GM18517 (cell line): ENCODE results near the gene TXNL4A.

Experiments
- ATAC-seq: cut with Tn5 transposase; IDR thresholded peaks from one replicate; pipeline ENCODE4 v1.9.1; 2021; ENCODE audit warnings: mild to moderate bottlenecking, moderate library complexity; ENCODE audit not compliant: unreplicated experiment

Gene TXNL4A

GRCh38 chr18:79949697-79950487 is 38.5 kb downstream of the TXNL4A start:
- no peak for ATAC-seq

DNA sequence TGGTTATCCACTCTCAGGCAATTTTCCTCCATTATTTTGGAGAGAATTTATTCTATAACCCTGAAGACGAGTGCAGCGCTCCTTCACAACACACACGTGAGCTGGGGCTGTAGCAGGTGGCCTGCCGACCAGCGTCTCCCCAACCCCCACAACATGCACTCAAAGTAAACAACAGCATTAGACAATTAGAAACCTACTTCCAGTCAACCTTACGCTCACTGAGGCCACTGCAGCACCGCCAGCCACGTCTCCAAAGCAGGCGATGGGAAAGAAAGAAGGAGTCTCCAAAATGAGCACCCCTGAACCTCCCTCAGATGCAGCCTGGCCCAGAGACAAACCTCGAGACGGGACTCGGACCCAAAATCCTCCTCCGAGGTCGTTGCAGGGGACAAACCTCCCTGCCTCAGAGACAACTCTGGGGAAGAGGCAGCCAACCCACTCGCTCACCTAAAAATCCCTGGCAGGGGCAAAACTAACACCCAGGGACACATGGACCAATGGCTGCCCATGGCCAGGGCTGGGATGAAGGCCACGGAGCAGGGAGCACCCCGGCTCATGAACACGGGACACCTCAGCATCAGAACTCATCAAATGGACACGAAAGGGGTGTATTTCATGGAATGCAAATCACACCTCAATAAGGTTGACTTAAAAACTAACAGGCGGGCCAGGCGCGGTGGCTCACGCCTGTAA is 39.5 kb downstream of the TXNL4A start:
- no peak for ATAC-seq

DNA sequence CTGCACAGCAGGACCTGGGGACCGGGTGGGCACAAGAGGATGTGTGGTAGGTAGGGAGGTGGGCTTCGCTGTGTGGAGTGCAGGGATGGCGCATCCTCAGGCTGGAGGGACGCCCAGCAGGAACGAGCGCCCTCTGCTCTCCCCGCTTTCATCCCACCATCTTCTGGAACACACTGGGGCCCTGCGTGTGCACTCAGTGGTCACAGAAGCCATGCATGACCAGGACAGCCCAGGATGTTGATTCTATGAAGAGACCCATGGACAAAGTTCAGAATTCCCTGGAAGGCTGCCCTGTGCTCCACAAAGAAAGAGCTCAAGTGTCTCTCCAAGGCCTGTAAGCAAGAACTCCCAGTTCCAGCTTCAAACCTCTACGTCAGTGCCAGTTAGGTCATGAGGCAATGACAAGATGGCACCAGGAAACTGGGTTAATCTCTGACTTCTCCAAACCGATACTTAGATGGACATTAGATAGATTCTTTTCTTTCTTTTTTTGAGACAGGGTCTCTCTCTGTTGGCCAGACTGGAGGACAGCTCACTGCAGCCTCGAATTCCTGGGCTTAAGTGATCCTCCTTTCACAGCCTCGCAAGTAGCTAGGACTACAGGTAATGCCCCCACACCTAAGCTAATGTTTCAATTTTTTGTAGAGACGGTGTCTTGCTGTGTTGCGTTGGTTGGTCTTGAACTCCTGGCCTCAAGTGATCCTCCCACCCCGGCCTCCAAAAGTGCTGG is 40.3 kb downstream of the TXNL4A start:
- no peak for ATAC-seq

DNA sequence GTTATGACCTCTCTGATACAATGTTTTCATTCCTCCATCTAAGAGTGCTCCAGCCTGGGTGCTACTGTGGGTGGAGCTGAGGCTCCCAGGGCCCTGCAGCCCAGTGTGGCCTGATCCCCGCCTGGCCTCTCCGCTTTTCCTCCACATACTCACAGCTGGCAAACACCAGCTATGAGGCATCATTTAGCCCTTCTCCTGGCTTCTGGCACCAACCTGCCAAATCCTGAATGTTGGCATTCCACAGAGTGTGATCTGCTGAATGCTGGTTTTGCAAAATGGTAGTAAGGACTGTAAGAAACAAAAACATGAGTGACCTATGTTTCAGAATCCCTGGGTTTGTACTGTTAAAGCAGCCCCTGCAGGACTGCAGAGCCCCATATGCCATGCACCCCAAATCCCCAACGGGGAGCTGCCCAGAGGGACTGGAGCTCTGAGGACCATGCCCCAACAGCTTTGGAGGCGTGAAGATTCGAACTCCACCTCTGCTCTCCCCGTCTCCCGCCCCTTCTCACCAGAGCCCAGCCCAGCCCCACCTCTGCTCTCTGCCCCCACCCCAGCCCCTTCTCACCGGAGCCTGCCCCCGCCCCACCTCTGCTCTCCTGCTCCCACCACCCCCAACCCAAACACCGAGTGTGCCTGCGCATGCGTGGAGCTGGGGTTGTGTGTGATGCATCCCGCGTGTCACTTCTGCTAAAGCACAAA is 41.2 kb downstream of the TXNL4A start:
- no peak for ATAC-seq

- no peak for ATAC-seq
Observed at GRCh38 chr18:79945118-79946042, 43.0 kb downstream of the TXNL4A start.

DNA sequence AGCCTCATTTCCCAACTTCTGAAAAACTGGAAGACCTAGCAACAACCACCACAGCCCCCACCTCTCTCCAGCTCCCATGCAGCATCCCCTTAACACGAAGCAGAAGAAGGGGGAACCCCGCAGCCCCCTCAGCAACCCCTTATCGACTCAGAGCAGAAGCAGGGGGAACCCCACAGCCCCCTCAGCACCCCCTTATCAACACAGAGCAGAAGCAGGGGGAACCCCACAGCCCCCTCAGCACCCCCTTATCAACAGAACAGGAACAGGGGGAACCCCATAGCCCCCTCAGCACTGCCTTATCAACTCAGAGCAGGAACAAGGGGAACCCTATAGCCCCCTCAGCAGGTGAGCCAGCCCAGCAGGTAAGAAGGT is 43.6 kb downstream of the TXNL4A start:
- ATAC-seq = no peak

- no peak for ATAC-seq
Observed at GRCh38 chr18:79944126-79944731, 44.1 kb downstream of the TXNL4A start.

DNA sequence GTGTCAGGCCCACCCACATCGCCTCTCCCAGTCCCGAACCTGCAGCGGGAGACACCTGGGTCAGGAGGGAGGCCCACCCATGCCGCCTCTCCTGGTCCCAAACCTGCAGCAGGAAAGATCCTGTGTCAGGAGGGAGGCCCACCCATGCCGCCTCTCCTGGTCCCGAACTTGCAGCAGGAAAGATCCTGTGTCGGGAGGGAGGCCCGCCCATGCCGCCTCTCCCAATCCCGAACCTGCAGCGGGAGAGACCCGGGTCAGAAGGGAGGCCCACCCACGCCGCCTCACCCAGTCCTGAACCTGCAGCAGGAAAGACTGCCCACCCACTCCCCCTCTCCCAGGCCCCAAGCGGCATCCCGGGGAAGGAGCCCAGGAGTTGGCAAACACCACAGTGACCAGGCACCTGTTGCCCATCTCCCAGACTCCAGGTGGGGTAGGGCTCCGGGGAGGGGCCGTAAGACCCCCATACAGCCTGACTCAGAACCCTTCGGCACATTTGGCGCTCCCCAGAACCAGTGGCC is 44.7 kb downstream of the TXNL4A start:
- ATAC-seq = no peak

DNA sequence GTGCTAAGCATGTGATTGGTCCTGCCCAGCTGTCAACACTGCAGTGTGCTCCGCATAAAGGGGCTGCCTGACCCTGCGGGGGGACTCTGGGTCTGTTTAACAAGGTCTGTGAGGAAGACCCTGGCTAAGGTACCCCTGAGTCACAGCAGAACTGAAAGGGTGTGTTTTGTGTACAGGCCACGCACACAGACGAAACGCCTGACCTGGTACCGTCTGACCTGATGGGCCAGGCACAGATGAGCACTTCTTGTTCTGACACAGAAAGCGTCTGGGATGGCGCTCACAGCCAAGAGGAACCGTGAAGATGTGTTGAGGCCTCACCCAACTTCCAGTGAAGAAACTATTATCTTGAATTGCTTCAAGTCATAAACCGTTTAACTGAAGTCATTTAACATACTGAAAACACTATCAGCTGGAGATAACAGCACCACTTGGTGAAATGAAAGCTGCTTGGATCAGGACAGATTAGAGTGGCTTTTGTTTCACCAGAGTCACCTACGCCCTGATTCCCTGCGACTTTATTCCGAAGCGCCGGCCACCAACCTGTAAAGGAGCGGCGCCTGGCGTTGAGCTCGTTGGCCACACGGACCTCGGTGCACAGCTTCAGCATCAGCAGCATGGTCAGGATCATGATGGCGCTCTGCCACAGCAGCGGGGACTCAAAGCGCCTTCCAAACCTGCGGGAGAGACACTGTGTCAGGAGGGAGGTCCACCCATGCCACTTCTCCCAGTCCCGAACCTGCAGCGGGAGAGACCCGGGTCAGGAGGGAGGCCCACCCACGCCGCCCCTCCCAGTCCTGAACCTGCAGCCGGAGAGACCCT is 45.4 kb downstream of the TXNL4A start:
- ATAC-seq = no peak

GRCh38 chr18:79942211-79942610 is 46.2 kb downstream of the TXNL4A start:
- no peak for ATAC-seq

- ATAC-seq = no peak
Observed at GRCh38 chr18:79941473-79942119, 46.8 kb downstream of the TXNL4A start.

GRCh38 chr18:79940814-79941472 is 47.4 kb downstream of the TXNL4A start:
- no peak for ATAC-seq

DNA sequence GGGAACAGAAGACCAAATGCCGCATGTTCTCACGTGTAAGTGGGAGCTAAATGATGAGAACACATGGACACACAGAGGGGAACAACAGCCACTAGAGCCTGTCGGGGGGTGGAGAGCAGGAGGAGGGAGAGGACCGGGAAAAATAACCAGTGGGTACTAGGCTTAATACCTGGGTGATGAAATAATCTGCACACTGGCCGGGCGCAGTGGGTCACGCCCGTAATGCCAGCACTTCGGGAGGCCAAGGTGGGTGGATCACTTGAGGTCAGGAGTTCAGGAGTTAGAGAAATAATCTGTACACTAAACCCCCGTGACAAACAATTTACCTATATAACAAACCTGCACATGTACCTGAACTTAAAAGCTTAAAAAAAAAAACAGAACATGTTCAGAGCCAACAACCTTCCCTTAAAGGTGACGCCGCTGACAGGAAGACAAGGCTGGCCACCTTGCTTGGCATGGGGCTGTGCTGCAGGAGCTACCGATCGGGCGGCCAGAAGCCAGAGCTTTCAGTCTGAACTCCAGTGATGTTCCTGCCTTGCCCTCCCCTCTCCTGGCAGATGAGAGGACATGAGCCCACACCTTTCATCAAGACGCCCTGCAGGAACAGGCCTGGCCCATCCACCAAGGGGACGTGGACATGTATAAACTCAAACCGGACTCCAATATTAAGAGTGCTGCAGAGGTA is 48.1 kb downstream of the TXNL4A start:
- no peak for ATAC-seq

- ATAC-seq = no peak
Observed at GRCh38 chr18:79939096-79939495, 49.3 kb downstream of the TXNL4A start.

DNA sequence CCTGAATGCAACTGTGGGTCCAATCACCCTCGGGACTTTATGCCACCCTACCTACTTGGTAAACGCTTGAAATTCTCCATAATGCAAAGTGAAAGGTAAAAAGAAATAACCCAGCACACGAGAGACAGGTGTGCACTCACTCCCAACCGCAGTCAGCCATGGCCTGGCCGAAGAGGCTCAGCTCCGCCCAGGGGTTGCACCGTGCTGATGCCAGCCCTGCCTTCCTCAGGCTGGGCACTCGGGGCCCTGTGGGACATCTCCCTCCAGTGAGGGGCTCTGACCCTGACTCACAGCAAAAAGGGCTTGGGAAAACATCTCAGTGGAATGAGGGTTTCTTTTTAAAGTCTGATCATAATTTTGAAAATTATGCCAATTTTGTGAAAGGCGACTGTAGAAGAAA is 50.2 kb downstream of the TXNL4A start:
- no peak for ATAC-seq

DNA sequence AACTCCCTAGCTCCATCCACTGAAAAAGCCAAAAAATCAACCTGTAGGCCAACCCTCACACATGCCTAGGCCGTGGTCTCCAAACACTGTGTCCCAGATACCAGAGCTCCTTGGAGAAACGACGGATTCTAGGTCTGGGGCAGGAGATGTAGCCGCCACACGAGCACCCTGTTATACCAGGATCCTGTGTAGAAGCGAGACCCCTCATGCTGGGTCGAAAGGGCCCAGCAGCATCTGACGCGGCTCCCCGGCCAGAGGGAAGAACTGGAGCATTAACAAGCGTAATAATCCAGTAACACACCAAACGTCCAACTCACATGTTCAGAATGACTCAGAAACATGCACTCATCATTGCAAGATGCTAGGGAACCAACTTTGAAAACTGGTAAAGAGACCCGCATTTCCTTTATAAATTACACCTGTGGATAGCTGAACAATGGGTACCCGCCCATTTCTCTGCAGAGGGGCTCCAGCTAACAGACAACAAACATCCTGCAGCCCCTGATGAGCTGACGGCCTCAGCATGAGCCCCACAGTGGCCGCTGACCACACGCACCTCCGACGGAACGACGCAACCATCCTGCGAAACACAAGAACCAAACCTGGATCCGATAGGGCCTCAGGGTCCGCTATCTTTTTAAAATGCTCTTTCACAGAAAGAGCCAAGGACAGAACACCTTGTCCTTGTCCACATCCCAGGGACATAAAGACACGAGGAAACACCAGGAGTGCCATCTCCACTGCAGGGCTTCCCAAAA is 51.1 kb downstream of the TXNL4A start:
- no peak for ATAC-seq
